HepG2 (cell line): Measurements from ENCODE around the gene INA. TPM values are rescaled to one million over a fixed set of nuclear protein-coding genes. Genes with fewer than 3 reads are reported as not detected.

ENCODE experiments used
- ARNTL ChIP-seq: sonication (generic); formaldehyde crosslinking; IDR thresholded peaks from 2 replicates; pipeline ENCODE4 v1.4.0; 2020; ENCODE audit warnings: mild to moderate bottlenecking, missing genetic modification reagents
- FOXM1 ChIP-seq: sonication (generic); formaldehyde crosslinking; IDR thresholded peaks from 2 replicates; pipeline ENCODE4 v1.5.0; 2020; ENCODE audit warnings: missing genetic modification reagents
- HNF1B ChIP-seq: sonication (generic); formaldehyde crosslinking; IDR thresholded peaks from 2 replicates; pipeline ENCODE4 v1.5.1; 2020; ENCODE audit warnings: mild to moderate bottlenecking, moderate library complexity, missing genetic modification reagents
- HNRNPH1 ChIP-seq: fragments of 200-400 bp; formaldehyde crosslinking; optimal IDR thresholded peaks from 2 replicates; pipeline ENCODE3; 2017; ENCODE audit warnings: mild to moderate bottlenecking, low read depth, low read length
- IKZF1 ChIP-seq: fragments of 450-650 bp; IDR thresholded peaks from 2 replicates; pipeline ENCODE4 v1.7.1; 2016
- LBX2 ChIP-seq: sonication (generic); formaldehyde crosslinking; IDR thresholded peaks from 2 replicates; pipeline ENCODE4 v1.5.0; 2020; ENCODE audit warnings: missing genetic modification reagents, mild to moderate bottlenecking, borderline replicate concordance
- MAX ChIP-seq: IDR thresholded peaks from 2 replicates; pipeline ENCODE4 v1.6.1; 2012; ENCODE audit warnings: inconsistent platforms
- MNT ChIP-seq: fragments of 450-650 bp; IDR thresholded peaks from 2 replicates; pipeline ENCODE4 v1.6.1; 2016
- NR0B2 ChIP-seq: sonication (generic); formaldehyde crosslinking; IDR thresholded peaks from 2 replicates; pipeline ENCODE4 v1.4.0; 2020; ENCODE audit warnings: mild to moderate bottlenecking, missing genetic modification reagents
- RCOR2 ChIP-seq: IDR thresholded peaks from 2 replicates; pipeline ENCODE4 v1.6.1; 2016; ENCODE audit warnings: missing biosample characterization, missing genetic modification reagents
- SMC3 ChIP-seq: IDR thresholded peaks from 2 replicates; pipeline ENCODE4 v1.6.1; 2011; ENCODE audit warnings: low read length, improper control_type of control experiment
- SOX6 ChIP-seq, 2 experiments: fragments of 450-650 bp in 1 of 2; sonication (generic) in 1 of 2; formaldehyde crosslinking in 1 of 2; IDR thresholded peaks; 2 replicates each; pipeline versions ENCODE4 v1.4.0 to v1.6.1; 2017 to 2020; ENCODE audit warnings: antibody characterized with exemption in 1 of 2, mild to moderate bottlenecking in 1 of 2, missing genetic modification reagents in 1 of 2
- SP140L ChIP-seq: sonication (generic); formaldehyde crosslinking; IDR thresholded peaks from 2 replicates; pipeline ENCODE4 v1.4.0; 2020; ENCODE audit warnings: missing genetic modification reagents, borderline replicate concordance
- TCF12 ChIP-seq, 2 experiments: fragments of 450-650 bp in 1 of 2; sonication (generic) in 1 of 2; formaldehyde crosslinking in 1 of 2; IDR thresholded peaks; 2 replicates each; pipeline versions ENCODE4 v1.6.1 to v1.8.0; 2017 to 2022; ENCODE audit warnings: antibody characterized with exemption in 1 of 2, mild to moderate bottlenecking in 1 of 2, missing genetic modification reagents in 1 of 2, moderate library complexity in 1 of 2
- TCF7L2 ChIP-seq: IDR thresholded peaks from 2 replicates; pipeline ENCODE4 v1.6.1; 2011; ENCODE audit warnings: mild to moderate bottlenecking, low read depth, low read length, moderate library complexity
- TGIF2 ChIP-seq: IDR thresholded peaks from 2 replicates; pipeline ENCODE4 v1.6.1; 2016; ENCODE audit warnings: control low read depth, missing compliant biosample characterization
- TOE1 ChIP-seq: sonication (generic); formaldehyde crosslinking; IDR thresholded peaks from 2 replicates; pipeline ENCODE4 v1.4.0; 2020; ENCODE audit warnings: mild to moderate bottlenecking, missing genetic modification reagents
- WIZ ChIP-seq: sonication (generic); formaldehyde crosslinking; IDR thresholded peaks from 2 replicates; pipeline ENCODE4 v1.5.1; 2020; ENCODE audit warnings: mild to moderate bottlenecking, missing genetic modification reagents
- ZFP90 ChIP-seq: sonication (generic); formaldehyde crosslinking; IDR thresholded peaks from 2 replicates; pipeline ENCODE4 v1.8.0; 2022; ENCODE audit warnings: missing genetic modification reagents, mild to moderate bottlenecking, inconsistent platforms, borderline replicate concordance
- ZNF20 ChIP-seq: sonication (generic); formaldehyde crosslinking; IDR thresholded peaks from 2 replicates; pipeline ENCODE4 v1.4.0; 2020; ENCODE audit warnings: mild to moderate bottlenecking, moderate library complexity, missing genetic modification reagents
- ZNF276 ChIP-seq: sonication (generic); formaldehyde crosslinking; IDR thresholded peaks from 2 replicates; pipeline ENCODE4 v1.4.0; 2020; ENCODE audit warnings: mild to moderate bottlenecking, low read depth, missing genetic modification reagents
- ZNF468 ChIP-seq: sonication (generic); formaldehyde crosslinking; IDR thresholded peaks from 2 replicates; pipeline ENCODE4 v1.8.0; 2022; ENCODE audit warnings: mild to moderate bottlenecking, moderate library complexity, missing genetic modification reagents
- ZNF780A ChIP-seq: sonication (generic); formaldehyde crosslinking; IDR thresholded peaks from 2 replicates; pipeline ENCODE4 v1.8.0; 2022; ENCODE audit warnings: mild to moderate bottlenecking, missing genetic modification reagents, moderate library complexity
- ZSCAN29 ChIP-seq: sonication (generic); formaldehyde crosslinking; conservative IDR thresholded peaks from 2 replicates; pipeline ENCODE4 v1.4.0; 2020; ENCODE audit warnings: mild to moderate bottlenecking, missing genetic modification reagents
- polyA plus RNA-seq, 8 experiments: library from polyadenylated mRNA; depleted of rRNA in 3 of 8; stranded (reverse) in 7 of 8; unstranded in 1 of 8; fragments of >200 nt; fragmentation: Illumina TruSeq in 4 of 8; extraction: Trizol in 4 of 8; gene quantifications; 2 replicates each; pipeline versions ENCODE4 v1.2.1 to v1.2.3, GENCODE V29; 2011 to 2016; ENCODE audit warnings: low read depth in 4 of 8, missing spikeins in 1 of 8, mixed read lengths in 1 of 8; ENCODE audit not compliant: insufficient read depth in 1 of 8
- total RNA-seq, 5 experiments: library from RNA; depleted of rRNA; stranded (reverse); fragments of >200 nt; fragmentation: Illumina TruSeq; extraction: Trizol; gene quantifications; 2 replicates each; pipeline ENCODE4 v1.2.3, GENCODE V29; 2016; ENCODE audit warnings: low read depth in 1 of 5
- TF ChIP-seq, protein P1 (sequence below): IDR thresholded peaks from 2 replicates; pipeline ENCODE4 v1.6.1; 2016; ENCODE audit warnings: missing genetic modification reagents, missing compliant biosample characterization

The INA gene
- total and polyA plus RNA-seq, 2 of the 13 experiments (the other 11 are each of a cell fraction or from before 2014, with no cell fraction given): 0.04 to 0.13 TPM

DNA sequence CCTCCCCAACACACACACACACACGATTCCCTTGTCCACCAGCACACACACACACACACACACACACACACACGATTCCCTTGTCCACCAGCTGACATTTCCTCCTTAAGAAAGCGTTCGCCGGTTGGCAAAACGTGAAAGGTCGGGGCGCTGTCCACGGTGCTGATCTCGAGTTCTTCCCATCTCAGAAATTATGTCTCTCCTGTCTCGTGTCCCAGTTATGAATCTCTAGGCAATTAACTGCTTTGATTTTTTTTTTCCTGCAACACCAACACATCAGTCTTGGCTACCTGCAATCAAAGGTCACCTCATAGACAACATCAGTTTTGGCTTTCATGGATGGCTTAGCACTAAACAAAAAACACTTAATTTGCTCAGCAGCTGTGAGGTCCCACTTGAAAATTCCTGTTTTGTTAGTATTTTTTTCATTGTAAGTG lies 1.9 kb downstream of the INA start (continued):
- TF ChIP-seq ZNF276 (CRISPR knock-in tag) (no peak), LBX2 (CRISPR knock-in tag) (no peak), IKZF1 (no peak), TOE1 (CRISPR knock-in tag) (no peak), SMC3 (no peak), TGIF2 (CRISPR knock-in tag) (peak; percentile 57; the same call in 1 of the 2 replicates), FOXM1 (CRISPR knock-in tag) (no peak), HNF1B (CRISPR knock-in tag) (no peak), NR0B2 (CRISPR knock-in tag) (no peak), HNRNPH1 (no peak), WIZ (CRISPR knock-in tag) (peak; percentile 70; the same call in 1 of the 2 replicates), ARNTL (no peak), SP140L (CRISPR knock-in tag) (no peak), ZNF20 (CRISPR knock-in tag) (no peak), ZNF468 (CRISPR knock-in tag) (no peak), SOX6 (IDR thresholded peaks at IDR 0.05) (no peak), SOX6 (CRISPR knock-in tag; IDR thresholded peaks at IDR 0.05) (no peak), TCF12 (IDR thresholded peaks at IDR 0.05) (no peak), TCF12 (CRISPR knock-in tag; IDR thresholded peaks at IDR 0.05) (no peak), MNT (no peak), TCF7L2 (no peak), ZNF780A (CRISPR knock-in tag) (0 out of 2 replicates have a peak, but pooled peaks have one; percentile 39), ZFP90 (CRISPR knock-in tag) (no peak), ZSCAN29 (CRISPR knock-in tag) (no peak), RCOR2 (no peak), MAX (0 out of 2 replicates have a peak, but pooled peaks have one; percentile 15)
- TF ChIP-seq, protein P1, sequence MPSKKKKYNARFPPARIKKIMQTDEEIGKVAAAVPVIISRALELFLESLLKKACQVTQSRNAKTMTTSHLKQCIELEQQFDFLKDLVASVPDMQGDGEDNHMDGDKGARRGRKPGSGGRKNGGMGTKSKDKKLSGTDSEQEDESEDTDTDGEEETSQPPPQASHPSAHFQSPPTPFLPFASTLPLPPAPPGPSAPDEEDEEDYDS (CRISPR knock-in tag): no peak
